ENCODE data around the gene BMP8B.
"Not testable (repeated sequence)": the region's sequence is repeated elsewhere in the genome, so short reads cannot be mapped to it uniquely, and the experiment has no call there.

- TF ChIP-seq EZH2phosphoT487 (IDR thresholded peaks at IDR 0.05; ENCODE audit: insufficient read depth, low read depth); EZH2 (IDR thresholded peaks at IDR 0.05; ENCODE audit: insufficient read depth, poor library complexity, severe bottlenecking): not testable (repeated sequence)
Measured at GRCh38 chr1:39778463-39779099, 10.1 kb downstream of the BMP8B start.

All from GM23248 (cell line).